ENCODE measurements around the gene PEBP1.

The PEBP1 gene

DNA sequence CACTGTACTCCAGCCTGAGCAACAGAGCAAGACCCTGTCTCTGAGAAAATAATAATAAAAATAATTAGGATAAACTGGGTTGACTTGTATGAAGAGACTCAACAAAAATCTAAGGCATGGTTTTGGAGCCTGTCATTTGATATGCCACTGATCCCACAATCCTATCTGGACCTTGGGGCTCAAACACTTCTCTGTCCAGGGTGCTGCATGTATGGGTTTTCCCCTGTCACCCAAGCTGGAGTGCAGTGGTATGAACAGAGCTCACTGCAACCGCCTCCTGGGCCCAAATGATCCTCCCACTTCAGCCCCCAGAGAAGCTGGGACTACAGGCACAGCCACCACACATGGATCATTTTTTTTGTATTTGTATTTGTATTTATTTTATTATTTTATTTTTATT is 26.8 kb upstream of the PEBP1 start:
- Histone ChIP-seq H3K4me3 (ENCODE audit: insufficient read depth, low read length, poor library complexity, severe bottlenecking) (no peak overlapping the region), H3K27me3 (ENCODE audit: low read length) (no peaks in the 10 kb centered on the region), H3F3A (ENCODE audit: insufficient read depth) (no peaks in the 10 kb centered on the region), H3K27ac (ENCODE audit: low read depth, low read length) (no peak overlapping the region), H3K36me3 (ENCODE audit: low read length) (no peaks in the 10 kb centered on the region), H3K9me2 (replicated peaks; ENCODE audit: insufficient read depth, low read length) (no peaks in the 10 kb centered on the region), H4K20me1 (ENCODE audit: low read depth, low read length) (no peaks in the 10 kb centered on the region), H3K9me3 (ENCODE audit: insufficient read depth, low read length) (no peaks in the 10 kb centered on the region), H2AFZ (ENCODE audit: low read depth, low read length, severe bottlenecking) (no peak overlapping the region), H3K9ac (ENCODE audit: low read length) (no peak overlapping the region), H3K79me2 (ENCODE audit: insufficient read depth, low read length) (no peaks in the 10 kb centered on the region), H3K4me2 (ENCODE audit: low read depth, low read length, poor library complexity, severe bottlenecking) (no peak overlapping the region)
- no peak for TF ChIP-seq EZH2phosphoT487 (conservative IDR thresholded peaks at IDR 0.05; ENCODE audit: low read length)
- TF ChIP-seq, protein P1, sequence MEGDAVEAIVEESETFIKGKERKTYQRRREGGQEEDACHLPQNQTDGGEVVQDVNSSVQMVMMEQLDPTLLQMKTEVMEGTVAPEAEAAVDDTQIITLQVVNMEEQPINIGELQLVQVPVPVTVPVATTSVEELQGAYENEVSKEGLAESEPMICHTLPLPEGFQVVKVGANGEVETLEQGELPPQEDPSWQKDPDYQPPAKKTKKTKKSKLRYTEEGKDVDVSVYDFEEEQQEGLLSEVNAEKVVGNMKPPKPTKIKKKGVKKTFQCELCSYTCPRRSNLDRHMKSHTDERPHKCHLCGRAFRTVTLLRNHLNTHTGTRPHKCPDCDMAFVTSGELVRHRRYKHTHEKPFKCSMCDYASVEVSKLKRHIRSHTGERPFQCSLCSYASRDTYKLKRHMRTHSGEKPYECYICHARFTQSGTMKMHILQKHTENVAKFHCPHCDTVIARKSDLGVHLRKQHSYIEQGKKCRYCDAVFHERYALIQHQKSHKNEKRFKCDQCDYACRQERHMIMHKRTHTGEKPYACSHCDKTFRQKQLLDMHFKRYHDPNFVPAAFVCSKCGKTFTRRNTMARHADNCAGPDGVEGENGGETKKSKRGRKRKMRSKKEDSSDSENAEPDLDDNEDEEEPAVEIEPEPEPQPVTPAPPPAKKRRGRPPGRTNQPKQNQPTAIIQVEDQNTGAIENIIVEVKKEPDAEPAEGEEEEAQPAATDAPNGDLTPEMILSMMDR (IDR thresholded peaks at IDR 0.05; ENCODE audit: insufficient read depth, low read length, poor library complexity, severe bottlenecking), result no peak

DNA sequence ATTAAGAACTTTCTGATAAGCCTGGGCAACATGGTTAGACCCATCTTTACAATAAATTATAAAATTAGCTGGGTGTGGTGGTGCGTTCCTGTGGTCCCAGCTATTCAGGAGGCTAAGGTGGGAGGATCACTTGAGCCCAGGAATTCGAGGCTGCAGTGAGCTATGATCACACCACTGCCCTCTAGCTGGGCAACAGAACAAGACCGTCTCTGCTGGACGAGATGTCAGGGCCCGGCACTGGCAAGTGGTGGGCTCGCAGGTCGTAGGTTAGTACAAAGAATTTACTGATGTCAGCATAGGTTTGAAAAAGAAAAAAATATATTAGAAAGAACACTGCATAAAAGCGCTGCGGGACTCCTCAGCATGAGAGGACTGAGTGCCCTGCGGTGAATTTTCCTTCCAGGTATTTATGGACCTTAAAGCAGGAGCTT is 16.5 kb upstream of the PEBP1 start:
- no peak overlapping the region for H2AFZ ChIP-seq (ENCODE audit: low read depth, low read length, severe bottlenecking)
- no peak overlapping the region for H3K4me3 ChIP-seq (ENCODE audit: insufficient read depth, low read length, poor library complexity, severe bottlenecking)
- H3K27ac ChIP-seq (ENCODE audit: low read depth, low read length), result no peak overlapping the region
- H3K27me3 ChIP-seq (ENCODE audit: low read length), result no peaks in the 10 kb centered on the region
- H3K9me3 ChIP-seq (ENCODE audit: insufficient read depth, low read length), result no peaks in the 10 kb centered on the region
- H3K9me2 ChIP-seq (replicated peaks; ENCODE audit: insufficient read depth, low read length), result no peaks in the 10 kb centered on the region
- H3K9ac ChIP-seq (ENCODE audit: low read length), result no peak overlapping the region
- H3K79me2 ChIP-seq (ENCODE audit: insufficient read depth, low read length), result no peaks in the 10 kb centered on the region
- no peaks in the 10 kb centered on the region for H3K36me3 ChIP-seq (ENCODE audit: low read length)
- TF ChIP-seq, protein P1 (IDR thresholded peaks at IDR 0.05; ENCODE audit: insufficient read depth, low read length, poor library complexity, severe bottlenecking), result no peak
- no peak for TF ChIP-seq EZH2phosphoT487 (conservative IDR thresholded peaks at IDR 0.05; ENCODE audit: low read length)
- no peak overlapping the region for H3K4me2 ChIP-seq (ENCODE audit: low read depth, low read length, poor library complexity, severe bottlenecking)
- H3F3A ChIP-seq (ENCODE audit: insufficient read depth), result peaks cover 5% of the 10 kb centered on the region; the same call in 1 of the 2 replicates
- H4K20me1 ChIP-seq (ENCODE audit: low read depth, low read length), result no peaks in the 10 kb centered on the region

DNA sequence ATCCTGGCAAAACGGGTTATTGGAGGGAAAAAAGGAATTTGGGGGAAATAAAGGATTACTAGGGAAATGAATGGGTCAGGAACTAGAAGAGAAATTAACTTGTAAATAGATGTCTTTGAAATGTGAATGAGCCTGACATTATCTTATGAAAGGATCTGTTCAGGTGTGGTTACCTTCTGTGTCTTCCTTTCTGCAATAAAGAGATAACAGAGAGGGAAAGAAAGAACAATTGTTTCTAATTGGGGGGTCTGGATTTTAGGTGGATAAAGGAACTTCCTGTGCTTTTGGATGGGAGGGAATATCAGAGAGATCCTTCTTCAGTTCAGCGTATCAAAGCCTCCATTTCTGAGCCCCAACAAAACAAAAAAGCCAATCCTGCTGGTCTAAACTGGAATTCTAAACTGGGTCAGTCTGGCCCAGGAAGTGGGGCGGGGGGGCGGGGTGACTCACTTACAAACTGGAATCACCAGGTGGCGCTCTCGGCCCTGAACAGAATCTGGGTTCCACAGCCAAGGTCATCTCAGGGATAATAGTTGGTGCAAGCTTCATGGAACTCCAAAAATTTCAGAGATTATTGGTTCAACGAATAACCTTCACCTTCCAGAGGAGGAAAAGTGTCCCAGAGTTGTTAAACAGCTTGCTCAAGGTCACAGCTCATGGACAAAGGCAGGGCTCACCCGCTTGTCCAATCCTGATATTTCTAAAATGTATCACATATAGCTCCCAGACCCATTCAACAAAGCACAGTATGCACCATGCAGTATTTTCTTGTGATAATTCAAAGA is 15.2 kb upstream of the PEBP1 start:
- Histone ChIP-seq H3K36me3 (ENCODE audit: low read length) (no peaks in the 10 kb centered on the region), H3K27ac (ENCODE audit: low read depth, low read length) (peak overlapping the region; percentile 32; the same call in 1 of the 2 replicates), H3K9me3 (ENCODE audit: insufficient read depth, low read length) (no peaks in the 10 kb centered on the region), H3K27me3 (ENCODE audit: low read length) (no peaks in the 10 kb centered on the region), H3K79me2 (ENCODE audit: insufficient read depth, low read length) (no peaks in the 10 kb centered on the region), H4K20me1 (ENCODE audit: low read depth, low read length) (no peaks in the 10 kb centered on the region), H3K4me3 (ENCODE audit: insufficient read depth, low read length, poor library complexity, severe bottlenecking) (no peak overlapping the region), H3K9me2 (replicated peaks; ENCODE audit: insufficient read depth, low read length) (no peaks in the 10 kb centered on the region), H3F3A (ENCODE audit: insufficient read depth) (peaks cover 5% of the 10 kb centered on the region; the same call in 1 of the 2 replicates), H3K9ac (ENCODE audit: low read length) (no peak overlapping the region), H3K4me2 (ENCODE audit: low read depth, low read length, poor library complexity, severe bottlenecking) (no peak overlapping the region), H2AFZ (ENCODE audit: low read depth, low read length, severe bottlenecking) (peak overlapping the region; percentile 99)
- TF ChIP-seq EZH2phosphoT487 (conservative IDR thresholded peaks at IDR 0.05; ENCODE audit: low read length), result no peak
- TF ChIP-seq, protein P1 (IDR thresholded peaks at IDR 0.05; ENCODE audit: insufficient read depth, low read length, poor library complexity, severe bottlenecking), result no peak

All from SU-DHL-6 (cell line).